ENCODE measurements around the gene RSPO4. TPM values are rescaled to one million over a fixed set of nuclear protein-coding genes. Genes with fewer than 3 reads are reported as not detected.

The RSPO4 gene
- total RNA-seq, 4 donors from 2014 or later = 0.30 to 0.66 (median 0.59) TPM; not detected in 1

DNA sequence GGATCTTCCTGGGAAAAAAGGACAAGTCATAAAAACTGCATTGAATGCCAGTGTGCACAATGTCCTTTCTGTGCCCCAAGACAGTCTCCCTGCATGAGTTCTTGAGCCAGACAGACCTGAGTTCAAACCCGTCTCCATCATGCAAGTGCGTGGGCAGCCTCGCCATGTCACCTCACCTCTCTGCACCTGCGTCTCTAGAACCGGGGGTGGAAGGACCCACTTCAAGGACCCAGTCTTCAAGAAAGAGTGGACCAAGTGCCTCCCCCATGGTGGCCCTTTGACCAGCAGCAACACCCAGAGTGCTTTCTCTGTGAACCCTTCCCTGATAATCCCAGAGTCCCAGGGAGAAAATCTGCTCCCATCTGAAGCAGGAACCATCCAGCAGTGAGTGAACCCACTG, 62.5 kb downstream of the RSPO4 start:
- Histone ChIP-seq H3K4me3 (no peak overlapping the region), H3K4me1 (no peaks in the 10 kb centered on the region), H3K9me3 (no peaks in the 10 kb centered on the region), H3K36me3 (no peaks in the 10 kb centered on the region), H3K27ac (no peak overlapping the region), H3K27me3 (no peaks in the 10 kb centered on the region)
- WGBS, 2 donors = 92 to 93% methylated on average over 5 of the region's 5 CpGs
- DNase-seq (ENCODE audit: low spot score in 2 of 2) = no peak
- TF ChIP-seq, protein P1, sequence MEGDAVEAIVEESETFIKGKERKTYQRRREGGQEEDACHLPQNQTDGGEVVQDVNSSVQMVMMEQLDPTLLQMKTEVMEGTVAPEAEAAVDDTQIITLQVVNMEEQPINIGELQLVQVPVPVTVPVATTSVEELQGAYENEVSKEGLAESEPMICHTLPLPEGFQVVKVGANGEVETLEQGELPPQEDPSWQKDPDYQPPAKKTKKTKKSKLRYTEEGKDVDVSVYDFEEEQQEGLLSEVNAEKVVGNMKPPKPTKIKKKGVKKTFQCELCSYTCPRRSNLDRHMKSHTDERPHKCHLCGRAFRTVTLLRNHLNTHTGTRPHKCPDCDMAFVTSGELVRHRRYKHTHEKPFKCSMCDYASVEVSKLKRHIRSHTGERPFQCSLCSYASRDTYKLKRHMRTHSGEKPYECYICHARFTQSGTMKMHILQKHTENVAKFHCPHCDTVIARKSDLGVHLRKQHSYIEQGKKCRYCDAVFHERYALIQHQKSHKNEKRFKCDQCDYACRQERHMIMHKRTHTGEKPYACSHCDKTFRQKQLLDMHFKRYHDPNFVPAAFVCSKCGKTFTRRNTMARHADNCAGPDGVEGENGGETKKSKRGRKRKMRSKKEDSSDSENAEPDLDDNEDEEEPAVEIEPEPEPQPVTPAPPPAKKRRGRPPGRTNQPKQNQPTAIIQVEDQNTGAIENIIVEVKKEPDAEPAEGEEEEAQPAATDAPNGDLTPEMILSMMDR (IDR thresholded peaks at IDR 0.05) = no peak
- no peak for TF ChIP-seq POLR2A (IDR thresholded peaks at IDR 0.05)

DNA sequence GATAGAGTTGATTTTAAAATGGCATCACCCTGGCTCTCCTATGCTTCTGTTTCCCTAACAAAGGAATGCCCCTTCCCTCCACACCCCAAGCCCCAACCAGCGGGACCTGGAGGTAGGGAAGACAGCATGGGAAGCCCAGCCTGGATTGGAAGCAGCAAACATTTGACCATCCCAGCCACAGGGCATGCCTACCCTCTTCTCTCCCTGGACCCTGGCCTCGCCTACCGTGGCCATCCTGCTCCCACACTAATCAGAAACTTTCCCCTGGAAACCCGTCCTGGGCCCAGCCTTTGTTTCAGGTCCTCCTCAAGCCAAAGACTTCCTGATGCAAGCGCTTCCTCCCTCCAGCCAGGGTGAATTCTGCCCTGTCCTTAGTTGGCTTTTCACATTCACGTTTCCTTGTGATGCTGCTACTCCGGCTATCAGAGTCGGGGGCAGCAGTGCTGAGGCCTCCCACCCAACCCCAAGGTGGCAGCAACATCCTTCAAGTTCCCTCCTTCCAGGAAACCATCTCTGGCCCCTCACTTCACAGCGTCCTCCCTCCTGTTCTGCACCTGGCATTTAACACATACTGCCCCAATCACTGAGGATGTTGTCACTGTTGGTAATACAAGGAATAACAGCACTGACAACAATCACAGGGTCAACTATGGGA, 67.8 kb downstream of the RSPO4 start:
- no peak for DNase-seq (ENCODE audit: low spot score in 2 of 2)
- H3K27me3 ChIP-seq = no peaks in the 10 kb centered on the region
- no peaks in the 10 kb centered on the region for H3K4me1 ChIP-seq
- peaks cover 0 to 15% (median 0%) of the 10 kb centered on the region in 4 donors for H3K9me3 ChIP-seq
- H3K4me3 ChIP-seq = no peak overlapping the region
- TF ChIP-seq, protein P1 (IDR thresholded peaks at IDR 0.05) = no peak
- TF ChIP-seq POLR2A (IDR thresholded peaks at IDR 0.05) (no peak), EP300 (IDR thresholded peaks at IDR 0.05) (no peak)
- no peaks in the 10 kb centered on the region for H3K36me3 ChIP-seq
- 53 to 61% methylated on average over 9 of the region's 9 CpGs for WGBS, 2 donors
- H3K27ac ChIP-seq = no peak overlapping the region

DNA sequence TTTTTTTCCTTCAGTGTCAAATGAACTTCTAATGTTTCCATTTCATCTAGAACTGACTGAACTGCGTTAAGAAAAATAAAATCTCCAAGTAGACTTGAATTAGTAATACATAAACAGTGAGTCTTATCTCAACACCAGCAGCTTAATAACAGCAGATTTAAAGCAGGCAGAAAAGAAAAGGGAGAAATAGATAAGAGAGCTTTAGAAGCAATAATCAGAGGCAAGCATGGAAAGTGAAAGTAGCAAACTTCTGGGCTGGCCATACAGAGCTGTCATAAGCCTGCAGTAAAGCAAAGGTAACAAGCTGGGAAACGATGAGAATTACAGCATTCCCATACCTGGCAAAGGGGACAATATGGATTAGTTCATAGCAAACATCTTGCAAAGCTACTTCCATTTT, 69.1 kb downstream of the RSPO4 start:
- Histone ChIP-seq H3K27me3 (no peaks in the 10 kb centered on the region), H3K4me3 (no peak overlapping the region), H3K9me3 (peaks cover 0 to 15% (median 0%) of the 10 kb centered on the region in 4 donors), H3K27ac (no peak overlapping the region), H3K4me1 (no peaks in the 10 kb centered on the region), H3K36me3 (no peaks in the 10 kb centered on the region)
- WGBS, 2 donors = 55 to 84% methylated on average over 2 of the region's 2 CpGs
- TF ChIP-seq POLR2A (IDR thresholded peaks at IDR 0.05) (no peak), EP300 (IDR thresholded peaks at IDR 0.05) (no peak)
- TF ChIP-seq, protein P1 (IDR thresholded peaks at IDR 0.05) = no peak
- DNase-seq (ENCODE audit: low spot score in 2 of 2) = no peak

DNA sequence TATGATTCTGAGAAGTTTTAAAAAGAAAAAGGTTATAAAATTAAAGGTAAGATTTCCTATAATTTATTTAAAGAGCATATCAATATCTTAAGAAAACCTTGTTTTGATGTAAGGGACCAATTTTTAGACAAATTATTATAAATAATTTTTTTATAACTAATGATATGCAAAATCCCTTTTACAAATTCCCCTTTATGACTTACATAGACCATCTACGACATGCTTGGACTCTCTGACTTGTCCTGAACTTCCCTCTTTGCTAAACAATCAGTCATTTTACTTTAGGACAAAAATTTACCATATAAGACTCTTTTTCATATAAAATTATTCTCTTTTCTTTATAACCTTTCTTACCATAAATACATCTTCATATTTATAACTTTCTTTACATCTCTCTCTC, 70.7 kb downstream of the RSPO4 start:
- WGBS, 2 donors = 24 to 49% methylated on average over 1 of the region's 1 CpG

DNA sequence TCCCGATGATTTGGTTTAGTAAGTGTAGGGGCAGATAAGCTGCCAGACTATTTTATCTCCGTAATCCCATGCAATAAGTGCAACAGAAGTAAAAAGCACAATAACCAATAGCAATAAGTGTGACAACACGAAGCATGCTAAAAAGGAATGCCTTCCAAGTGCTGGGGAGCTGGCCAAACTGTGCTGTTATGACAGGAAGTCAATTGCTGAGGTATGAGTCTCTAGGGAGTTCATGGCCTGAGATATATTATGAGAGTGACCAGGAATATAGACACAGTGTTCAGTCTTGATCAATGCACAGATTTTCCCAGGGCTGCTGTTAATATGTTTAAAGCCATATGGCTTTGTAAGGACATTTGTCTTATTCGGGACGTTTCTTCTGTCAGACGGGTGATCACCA, 75.4 kb downstream of the RSPO4 start:
- TF ChIP-seq POLR2A (IDR thresholded peaks at IDR 0.05) = no peak
- no peak for DNase-seq (ENCODE audit: low spot score in 2 of 2)
- no peaks in the 10 kb centered on the region for H3K27me3 ChIP-seq
- peaks cover 0 to 10% (median 0%) of the 10 kb centered on the region in 4 donors for H3K4me1 ChIP-seq
- peaks cover 0 to 9% (median 0%) of the 10 kb centered on the region in 4 donors for H3K9me3 ChIP-seq
- WGBS, 2 donors = 60 to 69% methylated on average over 6 of the region's 6 CpGs
- no peak overlapping the region for H3K4me3 ChIP-seq
- no peaks in the 10 kb centered on the region for H3K36me3 ChIP-seq
- H3K27ac ChIP-seq = no peak overlapping the region

More for the DNA sequence above, 70.7 kb downstream of the RSPO4 start:
- H3K4me3 ChIP-seq = no peak overlapping the region
- H3K27me3 ChIP-seq = no peaks in the 10 kb centered on the region
- no peaks in the 10 kb centered on the region for H3K4me1 ChIP-seq
- no peak overlapping the region for H3K27ac ChIP-seq
- peaks cover 0 to 15% (median 0%) of the 10 kb centered on the region in 4 donors for H3K9me3 ChIP-seq
- no peak for TF ChIP-seq POLR2A (IDR thresholded peaks at IDR 0.05)
- TF ChIP-seq, protein P1 (IDR thresholded peaks at IDR 0.05) = no peak
- H3K36me3 ChIP-seq = no peaks in the 10 kb centered on the region
- no peak for DNase-seq (ENCODE audit: low spot score in 2 of 2)
